Measurements from ENCODE around the gene RNF43. TPM values are rescaled to one million over a fixed set of nuclear protein-coding genes. Genes with fewer than 3 reads are reported as not detected.

The RNF43 gene
- total RNA-seq, 2 experiments from 2014 or later = 0.34 to 1.1 TPM

- no peaks in the 10 kb centered on the region for H3K27me3 Mint-ChIP-seq
- TF ChIP-seq CTCF (IDR thresholded peaks at IDR 0.05) = no peak
- ChIA-PET POLR2A (interaction anchor here (0.8 to 2.8 kb wide), 9 partner anchors 10 to 57 kb away, joined by 3 to 8 read pairs (median 4); partner anchors contain the start of gene SUPT4H1), CTCF (interaction anchor here (0.8 to 4.3 kb wide), 5 partner anchors 9 to 144 kb away, joined by 3 to 20 read pairs (median 4); partner anchors contain the start of gene RNF43)
- H3K4me3 Mint-ChIP-seq = no peak overlapping the region
- peak overlapping the region; percentile 41 for H3K27ac Mint-ChIP-seq
- H3K4me1 Mint-ChIP-seq (ENCODE audit: low read depth) = peaks cover 39% of the 10 kb centered on the region
- ATAC-seq (no peak), DNase-seq (no peak)
- no peaks in the 10 kb centered on the region for H3K36me3 Mint-ChIP-seq (ENCODE audit: low read depth)
- intact Hi-C loops (cut with micrococcal nuclease) = no loop called here
- H3K9me3 Mint-ChIP-seq = no peaks in the 10 kb centered on the region
Measured at GRCh38 chr17:58378733-58379510, 38.4 kb downstream of the RNF43 start.

- intact Hi-C loops (cut with micrococcal nuclease) = no loop called here
- DNase-seq = no peak
- ChIA-PET CTCF (interaction anchor here (1.5 to 4.3 kb wide), 3 partner anchors 15 to 60 kb away, joined by 3 to 20 read pairs (median 4); partner anchors contain the start of gene RNF43), POLR2A (interaction anchor here (0.6 to 2.8 kb wide), 5 partner anchors 9 to 93 kb away, joined by 3 to 7 read pairs (median 4); no protein-coding TSS in a partner anchor)
- no peak overlapping the region for H3K4me3 Mint-ChIP-seq
- no peaks in the 10 kb centered on the region for H3K9me3 Mint-ChIP-seq
- ATAC-seq = no peak
- no peak for TF ChIP-seq CTCF (IDR thresholded peaks at IDR 0.05)
- H3K36me3 Mint-ChIP-seq (ENCODE audit: low read depth) = no peaks in the 10 kb centered on the region
- H3K27ac Mint-ChIP-seq = no peak overlapping the region
- H3K27me3 Mint-ChIP-seq = no peaks in the 10 kb centered on the region
- H3K4me1 Mint-ChIP-seq (ENCODE audit: low read depth) = peaks cover 35% of the 10 kb centered on the region
Measured at GRCh38 chr17:58377661-58378060, 39.7 kb downstream of the RNF43 start.

- Mint-ChIP-seq H3K9me3 (no peaks in the 10 kb centered on the region), H3K4me3 (no peak overlapping the region), H3K27ac (no peak overlapping the region), H3K27me3 (no peaks in the 10 kb centered on the region), H3K36me3 (ENCODE audit: low read depth) (no peaks in the 10 kb centered on the region), H3K4me1 (ENCODE audit: low read depth) (peaks cover 30% of the 10 kb centered on the region)
- ATAC-seq (no peak), DNase-seq (no peak)
- ChIA-PET POLR2A (interaction anchor here (0.6 to 1.7 kb wide), 3 partner anchors 18 to 94 kb away, joined by 3 to 5 read pairs (median 4); partner anchors contain the start of gene SUPT4H1), CTCF (interaction anchor here (4.3 kb wide), 1 partner anchor 60 kb away, joined by 20 read pairs; no protein-coding TSS in a partner anchor)
- no peak for TF ChIP-seq CTCF (IDR thresholded peaks at IDR 0.05)
- intact Hi-C loops (cut with micrococcal nuclease) = no loop called here
Measured at GRCh38 chr17:58377093-58377601, 40.2 kb downstream of the RNF43 start.

GRCh38 chr17:58376472-58377000 is 40.8 kb downstream of the RNF43 start:
- H3K9me3 Mint-ChIP-seq = no peaks in the 10 kb centered on the region
- ChIA-PET CTCF (interaction anchor here (0.6 to 0.8 kb wide), 2 partner anchors 13 to 513 kb away, joined by 3 read pairs; no protein-coding TSS in a partner anchor), POLR2A (interaction anchor here (1.2 kb wide), 1 partner anchor 24 kb away, joined by 5 read pairs; the partner anchor contains the start of gene SUPT4H1)
- H3K27ac Mint-ChIP-seq = no peak overlapping the region
- peaks cover 25% of the 10 kb centered on the region for H3K4me1 Mint-ChIP-seq (ENCODE audit: low read depth)
- TF ChIP-seq CTCF (IDR thresholded peaks at IDR 0.05) = no peak
- H3K4me3 Mint-ChIP-seq = no peak overlapping the region
- H3K36me3 Mint-ChIP-seq (ENCODE audit: low read depth) = no peaks in the 10 kb centered on the region
- intact Hi-C loops (cut with micrococcal nuclease) = no loop called here
- no peak for DNase-seq
- ATAC-seq = no peak
- H3K27me3 Mint-ChIP-seq = no peaks in the 10 kb centered on the region
